ENCODE data around the gene OLFML2A. TPM values are rescaled to one million over a fixed set of nuclear protein-coding genes. Genes with fewer than 3 reads are reported as not detected.

OLFML2A gene
- total RNA-seq, 1 experiment from 2014 or later, result 6.7 TPM

DNA sequence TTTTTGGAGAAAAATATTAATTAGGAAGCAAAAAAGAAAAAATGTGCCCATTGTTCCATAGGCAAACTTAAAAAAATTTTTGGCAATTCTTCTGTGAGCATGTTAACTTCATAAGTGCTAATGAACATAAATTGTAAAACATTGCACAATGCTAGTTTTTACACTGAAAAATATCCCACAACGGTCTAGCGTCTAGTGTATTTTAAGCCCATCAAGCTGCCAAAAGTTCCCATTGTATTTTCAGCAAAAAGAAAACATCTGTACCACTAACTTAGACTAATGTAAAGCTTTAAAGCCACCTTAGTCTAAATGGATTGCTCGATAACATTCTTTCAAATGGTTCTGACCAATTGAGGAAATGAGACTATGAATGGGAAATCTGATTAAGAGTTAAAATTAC lies 8.6 kb upstream of the OLFML2A start (continued):
- TF ChIP-seq TCF7 (CRISPR knock-in tag; IDR thresholded peaks at IDR 0.05; ENCODE audit: low read depth), result no peak

DNA sequence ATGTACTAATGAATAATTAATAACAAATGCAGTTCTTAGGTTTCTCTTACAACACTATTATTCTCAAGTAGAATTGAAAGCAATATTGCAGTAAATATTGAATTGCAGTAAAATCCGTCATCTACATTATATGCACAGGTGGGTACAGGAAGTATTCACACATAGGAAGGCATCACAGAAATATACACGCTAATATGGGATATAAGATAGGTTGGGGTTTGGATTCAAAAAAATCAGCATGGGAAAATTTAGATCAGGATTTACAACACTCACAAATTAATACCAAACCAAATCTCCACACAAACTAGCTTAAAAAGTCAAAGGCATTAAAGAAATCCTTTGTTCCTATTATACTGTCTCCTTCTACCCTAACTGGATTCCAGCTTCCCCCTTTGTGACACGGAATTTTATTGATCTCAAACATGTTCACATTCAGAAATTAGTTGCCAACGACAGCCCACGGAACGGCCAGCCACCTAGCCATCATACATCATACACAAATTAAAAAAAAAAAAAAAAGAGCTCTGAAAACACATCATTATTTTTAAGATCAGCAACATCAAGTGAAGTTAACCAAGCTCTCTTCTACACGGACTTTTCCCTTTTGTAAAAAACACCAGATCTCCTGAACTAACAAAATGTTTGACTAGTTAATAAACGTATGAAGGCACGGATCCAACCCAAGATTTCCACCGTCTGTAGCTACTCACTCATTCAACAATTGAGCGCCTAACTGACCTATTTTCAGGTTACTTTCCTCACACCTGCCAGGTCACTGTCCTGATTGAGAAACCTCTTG lies 8.0 kb upstream of the OLFML2A start:
- Mint-ChIP-seq H3K27ac (peak overlapping the region; percentile 50; the same call in 1 of the 2 replicates), H3K9me3 (no peaks in the 10 kb centered on the region), H3K4me3 (peak overlapping the region; percentile 85), H3K27me3 (ENCODE audit: low read depth) (no peaks in the 10 kb centered on the region; the same call in none of the 2 replicates), H3K4me1 (peaks cover 62% of the 10 kb centered on the region), H3K36me3 (no peaks in the 10 kb centered on the region)
- no peak for DNase-seq (ENCODE audit: low spot score)
- CTCF ChIA-PET, result interaction anchor here (1.3 to 12.2 kb wide), 7 partner anchors 8 to 152 kb away, joined by 3 to 935 read pairs (median 17); partner anchors contain the start of genes OLFML2A and WDR38
- POLR2A ChIA-PET, result interaction anchor here (0.8 kb wide), 1 partner anchor 84 kb away, joined by 4 read pairs; the partner anchor contains the start of gene WDR38
- TF ChIP-seq, protein P1, sequence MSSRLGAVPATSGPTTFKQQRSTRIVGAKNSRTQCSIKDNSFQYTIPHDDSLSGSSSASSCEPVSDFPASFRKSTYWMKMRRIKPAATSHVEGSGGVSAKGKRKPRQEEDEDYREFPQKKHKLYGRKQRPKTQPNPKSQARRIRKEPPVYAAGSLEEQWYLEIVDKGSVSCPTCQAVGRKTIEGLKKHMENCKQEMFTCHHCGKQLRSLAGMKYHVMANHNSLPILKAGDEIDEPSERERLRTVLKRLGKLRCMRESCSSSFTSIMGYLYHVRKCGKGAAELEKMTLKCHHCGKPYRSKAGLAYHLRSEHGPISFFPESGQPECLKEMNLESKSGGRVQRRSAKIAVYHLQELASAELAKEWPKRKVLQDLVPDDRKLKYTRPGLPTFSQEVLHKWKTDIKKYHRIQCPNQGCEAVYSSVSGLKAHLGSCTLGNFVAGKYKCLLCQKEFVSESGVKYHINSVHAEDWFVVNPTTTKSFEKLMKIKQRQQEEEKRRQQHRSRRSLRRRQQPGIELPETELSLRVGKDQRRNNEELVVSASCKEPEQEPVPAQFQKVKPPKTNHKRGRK (CRISPR knock-in tag; IDR thresholded peaks at IDR 0.05; ENCODE audit: borderline replicate concordance), result no peak
- TF ChIP-seq ZBTB21 (CRISPR knock-in tag; IDR thresholded peaks at IDR 0.05; ENCODE audit: borderline replicate concordance) (no peak), NR2C2 (CRISPR knock-in tag; IDR thresholded peaks at IDR 0.05) (no peak), KAT7 (CRISPR knock-in tag; IDR thresholded peaks at IDR 0.05; ENCODE audit: borderline replicate concordance) (no peak), CBFB (CRISPR knock-in tag; IDR thresholded peaks at IDR 0.05; ENCODE audit: low read depth) (no peak), CREM (CRISPR knock-in tag; IDR thresholded peaks at IDR 0.05) (no peak), JUN (CRISPR knock-in tag; IDR thresholded peaks at IDR 0.05) (no peak), EMX1 (CRISPR knock-in tag; IDR thresholded peaks at IDR 0.05) (no peak), RELA (CRISPR knock-in tag; IDR thresholded peaks at IDR 0.05; ENCODE audit: borderline replicate concordance) (no peak), CREB1 (CRISPR knock-in tag; IDR thresholded peaks at IDR 0.05) (no peak), IRF2 (CRISPR knock-in tag; IDR thresholded peaks at IDR 0.05; ENCODE audit: borderline replicate concordance, low read depth) (no peak)
- TF ChIP-seq, protein P2, sequence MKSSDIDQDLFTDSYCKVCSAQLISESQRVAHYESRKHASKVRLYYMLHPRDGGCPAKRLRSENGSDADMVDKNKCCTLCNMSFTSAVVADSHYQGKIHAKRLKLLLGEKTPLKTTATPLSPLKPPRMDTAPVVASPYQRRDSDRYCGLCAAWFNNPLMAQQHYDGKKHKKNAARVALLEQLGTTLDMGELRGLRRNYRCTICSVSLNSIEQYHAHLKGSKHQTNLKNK (CRISPR knock-in tag; IDR thresholded peaks at IDR 0.05), result no peak
- TF ChIP-seq, protein P3, sequence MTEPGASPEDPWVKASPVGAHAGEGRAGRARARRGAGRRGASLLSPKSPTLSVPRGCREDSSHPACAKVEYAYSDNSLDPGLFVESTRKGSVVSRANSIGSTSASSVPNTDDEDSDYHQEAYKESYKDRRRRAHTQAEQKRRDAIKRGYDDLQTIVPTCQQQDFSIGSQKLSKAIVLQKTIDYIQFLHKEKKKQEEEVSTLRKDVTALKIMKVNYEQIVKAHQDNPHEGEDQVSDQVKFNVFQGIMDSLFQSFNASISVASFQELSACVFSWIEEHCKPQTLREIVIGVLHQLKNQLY (CRISPR knock-in tag; IDR thresholded peaks at IDR 0.05), result no peak
- TF ChIP-seq, protein P4, sequence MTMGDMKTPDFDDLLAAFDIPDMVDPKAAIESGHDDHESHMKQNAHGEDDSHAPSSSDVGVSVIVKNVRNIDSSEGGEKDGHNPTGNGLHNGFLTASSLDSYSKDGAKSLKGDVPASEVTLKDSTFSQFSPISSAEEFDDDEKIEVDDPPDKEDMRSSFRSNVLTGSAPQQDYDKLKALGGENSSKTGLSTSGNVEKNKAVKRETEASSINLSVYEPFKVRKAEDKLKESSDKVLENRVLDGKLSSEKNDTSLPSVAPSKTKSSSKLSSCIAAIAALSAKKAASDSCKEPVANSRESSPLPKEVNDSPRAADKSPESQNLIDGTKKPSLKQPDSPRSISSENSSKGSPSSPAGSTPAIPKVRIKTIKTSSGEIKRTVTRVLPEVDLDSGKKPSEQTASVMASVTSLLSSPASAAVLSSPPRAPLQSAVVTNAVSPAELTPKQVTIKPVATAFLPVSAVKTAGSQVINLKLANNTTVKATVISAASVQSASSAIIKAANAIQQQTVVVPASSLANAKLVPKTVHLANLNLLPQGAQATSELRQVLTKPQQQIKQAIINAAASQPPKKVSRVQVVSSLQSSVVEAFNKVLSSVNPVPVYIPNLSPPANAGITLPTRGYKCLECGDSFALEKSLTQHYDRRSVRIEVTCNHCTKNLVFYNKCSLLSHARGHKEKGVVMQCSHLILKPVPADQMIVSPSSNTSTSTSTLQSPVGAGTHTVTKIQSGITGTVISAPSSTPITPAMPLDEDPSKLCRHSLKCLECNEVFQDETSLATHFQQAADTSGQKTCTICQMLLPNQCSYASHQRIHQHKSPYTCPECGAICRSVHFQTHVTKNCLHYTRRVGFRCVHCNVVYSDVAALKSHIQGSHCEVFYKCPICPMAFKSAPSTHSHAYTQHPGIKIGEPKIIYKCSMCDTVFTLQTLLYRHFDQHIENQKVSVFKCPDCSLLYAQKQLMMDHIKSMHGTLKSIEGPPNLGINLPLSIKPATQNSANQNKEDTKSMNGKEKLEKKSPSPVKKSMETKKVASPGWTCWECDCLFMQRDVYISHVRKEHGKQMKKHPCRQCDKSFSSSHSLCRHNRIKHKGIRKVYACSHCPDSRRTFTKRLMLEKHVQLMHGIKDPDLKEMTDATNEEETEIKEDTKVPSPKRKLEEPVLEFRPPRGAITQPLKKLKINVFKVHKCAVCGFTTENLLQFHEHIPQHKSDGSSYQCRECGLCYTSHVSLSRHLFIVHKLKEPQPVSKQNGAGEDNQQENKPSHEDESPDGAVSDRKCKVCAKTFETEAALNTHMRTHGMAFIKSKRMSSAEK (CRISPR knock-in tag; IDR thresholded peaks at IDR 0.05; ENCODE audit: borderline replicate concordance), result no peak
- TF ChIP-seq, protein P5, sequence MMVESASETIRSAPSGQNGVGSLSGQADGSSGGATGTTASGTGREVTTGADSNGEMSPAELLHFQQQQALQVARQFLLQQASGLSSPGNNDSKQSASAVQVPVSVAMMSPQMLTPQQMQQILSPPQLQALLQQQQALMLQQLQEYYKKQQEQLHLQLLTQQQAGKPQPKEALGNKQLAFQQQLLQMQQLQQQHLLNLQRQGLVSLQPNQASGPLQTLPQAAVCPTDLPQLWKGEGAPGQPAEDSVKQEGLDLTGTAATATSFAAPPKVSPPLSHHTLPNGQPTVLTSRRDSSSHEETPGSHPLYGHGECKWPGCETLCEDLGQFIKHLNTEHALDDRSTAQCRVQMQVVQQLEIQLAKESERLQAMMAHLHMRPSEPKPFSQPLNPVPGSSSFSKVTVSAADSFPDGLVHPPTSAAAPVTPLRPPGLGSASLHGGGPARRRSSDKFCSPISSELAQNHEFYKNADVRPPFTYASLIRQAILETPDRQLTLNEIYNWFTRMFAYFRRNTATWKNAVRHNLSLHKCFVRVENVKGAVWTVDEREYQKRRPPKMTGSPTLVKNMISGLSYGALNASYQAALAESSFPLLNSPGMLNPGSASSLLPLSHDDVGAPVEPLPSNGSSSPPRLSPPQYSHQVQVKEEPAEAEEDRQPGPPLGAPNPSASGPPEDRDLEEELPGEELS (CRISPR knock-in tag; IDR thresholded peaks at IDR 0.05), result no peak
- no peak for ATAC-seq

Data from WTC11 (cell line).